Bronchial epithelial cell (primary cell): ENCODE data around the gene RHOT2. TPM values are rescaled to one million over a fixed set of nuclear protein-coding genes. Genes with fewer than 3 reads are reported as not detected.

ENCODE experiments used
- DNase-seq: peaks from one replicate; pipeline ENCODE4 v3.0.0-alpha.2; 2010; ENCODE audit warnings: low read depth
- FAIRE-seq: peaks from 2 replicates; lab custom pipeline; 2011; peaks lifted over from hg19 to GRCh38; lab: Jason Lieb, UNC
- H3K27me3 ChIP-seq: 2 replicates; pipeline ENCODE4 v1.5.1; 2011; ENCODE audit warnings: low read length; ENCODE audit not compliant: control insufficient read depth, insufficient read depth
- H3K36me3 ChIP-seq: 2 replicates; pipeline ENCODE4 v1.5.1; 2011; ENCODE audit warnings: low read length; ENCODE audit not compliant: control insufficient read depth, insufficient read depth
- H3K4me3 ChIP-seq: 2 replicates; pipeline ENCODE4 v1.5.1; 2011; ENCODE audit warnings: mild to moderate bottlenecking, low read depth, low read length, control low read depth
- CTCF ChIP-seq: IDR thresholded peaks from 2 replicates; pipeline ENCODE4 v1.5.1; 2011; ENCODE audit warnings: mild to moderate bottlenecking, moderate library complexity, low read length, control low read depth, inconsistent platforms; ENCODE audit not compliant: insufficient read depth, severe bottlenecking
- total RNA-seq: library from RNA; depleted of rRNA; stranded (reverse); fragments of >200 nt; gene quantifications from 2 replicates; pipeline ENCODE4 v1.2.1, GENCODE V29; 2014

The RHOT2 gene
- total RNA-seq, 1 donor from 2014 or later = 44.5 TPM

GRCh38 chr16:640614-641013, 27.3 kb upstream of the RHOT2 start:
- DNase-seq (no peak), FAIRE-seq (no peak)
- TF ChIP-seq CTCF = no peak
- no peaks in the 10 kb centered on the region for H3K27me3 ChIP-seq
- H3K4me3 ChIP-seq = no peak overlapping the region
- no peaks in the 10 kb centered on the region for H3K36me3 ChIP-seq

DNA sequence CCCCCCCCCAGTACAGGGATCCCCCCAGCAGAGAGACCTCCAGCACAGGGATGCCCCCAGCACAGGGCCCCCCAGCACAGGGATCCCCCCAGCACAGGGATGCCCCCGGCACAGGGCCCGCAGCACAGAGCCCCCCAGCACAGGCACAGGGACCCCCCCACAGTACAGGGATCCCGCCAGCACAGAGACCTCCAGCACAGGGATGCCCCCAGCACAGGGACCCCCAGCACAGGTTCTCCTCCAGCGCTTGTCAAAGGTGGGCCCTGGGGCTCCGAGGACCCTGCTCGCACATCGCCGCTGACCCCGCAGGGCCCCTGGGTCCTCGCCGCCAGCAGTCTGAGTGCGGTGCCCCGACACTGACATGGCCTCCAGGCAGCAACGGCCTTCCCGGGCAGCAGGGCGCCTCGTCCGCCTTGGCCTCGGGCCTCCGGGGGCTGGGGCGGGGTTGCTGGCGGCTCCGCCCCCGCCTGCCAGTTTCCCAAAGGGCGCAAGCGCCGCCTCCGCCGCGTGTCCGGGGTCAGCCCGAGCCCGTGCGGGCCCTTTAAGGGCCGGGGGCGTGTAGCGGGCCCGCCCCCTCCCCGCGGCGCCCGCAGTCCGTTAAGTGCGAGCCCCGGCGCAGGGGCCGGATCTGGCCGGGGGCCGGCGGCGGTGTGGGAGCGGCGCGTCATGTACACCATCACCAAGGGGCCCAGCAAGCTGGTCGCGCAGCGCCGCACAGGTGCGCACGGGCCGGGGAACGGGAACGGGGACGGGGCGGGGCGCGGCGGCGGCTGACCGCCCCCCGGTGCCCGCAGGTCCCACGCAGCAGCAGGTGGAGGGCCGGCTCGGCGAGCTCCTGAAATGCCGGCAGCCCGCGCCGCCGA, 26.4 kb upstream of the RHOT2 start, which contains the start of gene MCRIP2:
TSS of gene MCRIP2 (plus strand) at position 503 of the 863 bp plus-strand sequence. CDS start at position 667, 164 bp downstream.
- TF ChIP-seq CTCF = no peak
- Histone ChIP-seq H3K27me3 (no peaks in the 10 kb centered on the region), H3K4me3 (peak within 1 kb of the TSS; percentile 58), H3K36me3 (no peaks in the 10 kb centered on the region)
- DNase-seq (peak; percentile 27), FAIRE-seq (no peak)

- H3K4me3 ChIP-seq = peak overlapping the region; percentile 58
- no peak for TF ChIP-seq CTCF
- H3K27me3 ChIP-seq = no peaks in the 10 kb centered on the region
- FAIRE-seq (no peak), DNase-seq (no peak)
- H3K36me3 ChIP-seq = peaks cover under 1% of the 10 kb centered on the region
These were observed 25.5 kb upstream of the RHOT2 start for GRCh38 chr16:642189-643049.

GRCh38 chr16:643050-643368, 24.9 kb upstream of the RHOT2 start:
- FAIRE-seq (no peak), DNase-seq (no peak)
- TF ChIP-seq CTCF = no peak
- Histone ChIP-seq H3K4me3 (peak overlapping the region; percentile 58), H3K27me3 (no peaks in the 10 kb centered on the region), H3K36me3 (peaks cover 2% of the 10 kb centered on the region)

- DNase-seq (no peak), FAIRE-seq (no peak)
- TF ChIP-seq CTCF = no peak
- Histone ChIP-seq H3K36me3 (peaks cover 2% of the 10 kb centered on the region), H3K4me3 (no peak overlapping the region), H3K27me3 (no peaks in the 10 kb centered on the region)
These were observed 23.4 kb upstream of the RHOT2 start for GRCh38 chr16:644556-644955.
